ENCODE results near the gene COL4A2. TPM values are rescaled to one million over a fixed set of nuclear protein-coding genes. Genes with fewer than 3 reads are reported as not detected.
A peak's percentile ranks its signal among the peaks of the same experiment; 100 is the strongest.

The COL4A2 gene
- total and polyA plus RNA-seq, 11 donors: 92.4 to 377 (median 166) TPM

DNA sequence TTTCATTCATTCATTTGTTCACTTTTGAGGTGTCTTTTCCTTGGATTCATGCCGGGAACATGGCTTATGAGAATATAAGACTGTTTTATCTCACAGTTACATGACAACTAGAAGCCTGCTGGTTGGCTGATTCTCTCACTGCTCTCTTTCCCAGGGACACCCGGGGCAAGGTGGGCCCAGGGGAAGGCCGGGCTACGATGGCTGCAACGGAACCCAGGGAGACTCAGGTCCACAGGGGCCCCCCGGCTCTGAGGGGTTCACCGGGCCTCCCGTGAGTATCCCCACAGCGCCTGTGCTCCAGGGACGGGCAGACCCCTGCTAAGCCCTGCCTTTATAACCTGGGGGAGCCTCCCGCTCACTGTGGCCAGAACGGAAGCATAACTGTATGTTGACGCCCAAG lies 121.2 kb downstream of the COL4A2 start:
- peaks cover 5 to 54% (median 32%) of the 10 kb centered on the region in 12 donors for H3K4me1 ChIP-seq
- no peak for DNase-seq
- WGBS, 4 donors: 90 to 92% (median 92%) methylated on average over 13 of the region's 13 CpGs
- TF ChIP-seq, protein P1, sequence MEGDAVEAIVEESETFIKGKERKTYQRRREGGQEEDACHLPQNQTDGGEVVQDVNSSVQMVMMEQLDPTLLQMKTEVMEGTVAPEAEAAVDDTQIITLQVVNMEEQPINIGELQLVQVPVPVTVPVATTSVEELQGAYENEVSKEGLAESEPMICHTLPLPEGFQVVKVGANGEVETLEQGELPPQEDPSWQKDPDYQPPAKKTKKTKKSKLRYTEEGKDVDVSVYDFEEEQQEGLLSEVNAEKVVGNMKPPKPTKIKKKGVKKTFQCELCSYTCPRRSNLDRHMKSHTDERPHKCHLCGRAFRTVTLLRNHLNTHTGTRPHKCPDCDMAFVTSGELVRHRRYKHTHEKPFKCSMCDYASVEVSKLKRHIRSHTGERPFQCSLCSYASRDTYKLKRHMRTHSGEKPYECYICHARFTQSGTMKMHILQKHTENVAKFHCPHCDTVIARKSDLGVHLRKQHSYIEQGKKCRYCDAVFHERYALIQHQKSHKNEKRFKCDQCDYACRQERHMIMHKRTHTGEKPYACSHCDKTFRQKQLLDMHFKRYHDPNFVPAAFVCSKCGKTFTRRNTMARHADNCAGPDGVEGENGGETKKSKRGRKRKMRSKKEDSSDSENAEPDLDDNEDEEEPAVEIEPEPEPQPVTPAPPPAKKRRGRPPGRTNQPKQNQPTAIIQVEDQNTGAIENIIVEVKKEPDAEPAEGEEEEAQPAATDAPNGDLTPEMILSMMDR (IDR thresholded peaks at IDR 0.05): no peak
- no peak for TF ChIP-seq POLR2A (IDR thresholded peaks at IDR 0.05)
- H3K4me3 ChIP-seq: no peak overlapping the region
- intact Hi-C loops (cut with DNase I): loop anchor here in 1 of 10 donors (5.0 kb wide), 1 partner anchor 206 kb away; no protein-coding TSS in a partner anchor
- no peak for ATAC-seq
- H3K27ac ChIP-seq: peak overlapping the region in 1 of 12 donors; percentile 45
- peaks cover 0 to 80% (median 58%) of the 10 kb centered on the region in 9 donors for H3K36me3 ChIP-seq
- H3K27me3 ChIP-seq: peaks cover 0 to 7% (median 0%) of the 10 kb centered on the region in 9 donors
- H3K9me3 ChIP-seq: no peaks in the 10 kb centered on the region

DNA sequence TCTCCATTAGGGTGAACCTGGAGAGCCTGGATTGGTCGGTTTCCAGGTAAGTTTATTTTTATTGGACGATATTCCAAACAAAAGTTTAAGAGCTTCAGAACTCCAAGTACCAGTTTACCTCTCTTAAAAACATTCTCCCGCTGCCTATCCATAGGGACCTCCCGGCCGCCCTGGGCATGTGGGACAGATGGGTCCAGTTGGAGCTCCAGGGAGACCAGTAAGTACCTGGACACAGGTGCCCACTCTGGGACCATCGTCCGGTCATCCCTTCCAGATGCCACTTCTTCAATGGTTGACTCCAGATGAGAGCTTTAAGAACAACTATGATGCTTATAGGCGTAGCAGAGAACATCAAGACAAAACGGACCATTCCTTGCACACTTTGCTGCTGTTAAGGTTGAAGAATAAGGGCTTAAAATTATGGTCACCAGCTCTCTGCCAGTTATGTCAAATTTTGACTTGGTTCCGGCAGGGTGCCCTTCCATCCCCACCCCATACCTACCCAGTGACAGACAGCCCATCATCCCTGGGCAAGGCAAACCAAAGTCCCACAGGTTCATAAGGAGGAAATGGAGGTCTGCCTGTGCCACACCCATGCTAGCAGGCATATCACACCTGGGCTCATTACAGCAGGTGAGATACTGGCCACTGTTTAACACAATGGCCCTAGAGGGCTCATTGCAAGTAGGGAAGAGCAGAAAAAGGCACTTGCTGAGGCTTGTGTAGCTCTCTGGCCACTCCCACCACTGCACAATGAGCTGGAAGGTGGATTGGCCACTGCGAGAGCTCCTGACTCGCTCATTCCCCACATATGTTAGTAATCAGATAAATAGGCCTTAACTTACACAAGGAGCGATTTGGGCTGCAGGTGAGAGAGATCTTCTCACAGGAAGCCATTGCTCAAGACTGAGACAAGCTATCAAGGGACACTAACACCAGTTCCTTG lies 123.6 kb downstream of the COL4A2 start:
- DNase-seq (no peak), ATAC-seq (no peak)
- no peaks in the 10 kb centered on the region for H3K9me3 ChIP-seq
- 96 to 98% (median 97%) methylated on average over 13 of the region's 13 CpGs for WGBS, 4 donors
- H3K27me3 ChIP-seq: no peaks in the 10 kb centered on the region
- H3K27ac ChIP-seq: peak overlapping the region in 9 of 12 donors; percentile 4 to 69 (median 53)
- no peak overlapping the region for H3K4me3 ChIP-seq
- H3K36me3 ChIP-seq: peaks cover 0 to 92% (median 75%) of the 10 kb centered on the region in 9 donors
- TF ChIP-seq POLR2A (IDR thresholded peaks at IDR 0.05): no peak
- TF ChIP-seq, protein P1 (IDR thresholded peaks at IDR 0.05): no peak
- intact Hi-C loops (cut with DNase I): loop anchor here in 3 of 10 donors (5.0 kb wide), 1 partner anchor 208 kb away; no protein-coding TSS in a partner anchor
- H3K4me1 ChIP-seq: peaks cover 5 to 59% (median 31%) of the 10 kb centered on the region in 12 donors

DNA sequence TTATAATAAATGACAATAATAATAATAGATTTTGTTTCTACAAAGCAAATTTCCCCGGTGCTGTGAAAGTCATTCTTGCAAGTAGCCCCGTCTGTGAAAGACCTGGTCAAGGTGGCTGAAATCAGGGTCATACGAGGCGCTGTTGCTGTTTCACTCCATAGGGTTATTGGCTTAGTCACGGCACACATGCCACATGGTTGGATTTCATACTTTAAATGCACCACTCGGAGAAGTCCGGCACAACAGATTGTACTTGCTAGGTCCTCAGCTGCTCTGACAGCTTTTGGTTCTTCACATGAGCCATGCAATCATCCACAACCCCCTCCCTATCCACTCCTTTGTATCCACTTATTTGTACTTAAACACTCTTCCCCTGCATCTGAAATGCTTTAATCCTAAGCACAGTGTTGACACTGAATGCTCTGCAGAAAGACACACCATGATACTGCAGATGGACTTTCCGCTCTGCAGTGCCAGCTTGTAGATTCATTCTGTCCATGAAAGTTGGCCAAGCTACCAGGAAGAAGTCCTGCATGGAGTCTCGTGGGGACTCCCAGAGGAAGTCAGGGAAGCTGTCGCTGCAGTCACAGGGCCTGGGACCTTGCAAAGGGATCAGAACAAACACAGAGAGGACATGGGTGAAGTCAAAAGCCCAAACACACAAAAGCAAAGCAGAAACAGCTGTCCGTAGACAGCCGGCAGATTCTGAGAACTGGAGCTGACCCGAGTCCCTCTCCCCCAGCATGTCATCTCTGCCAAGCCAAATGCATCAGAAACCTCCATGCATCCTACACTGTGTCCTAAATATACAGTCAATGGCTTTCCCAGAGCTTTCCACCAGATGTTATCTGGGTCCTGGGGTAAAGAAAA lies 124.6 kb downstream of the COL4A2 start:
- Histone ChIP-seq H3K27ac (peak overlapping the region in 11 of 12 donors; percentile 28 to 69 (median 52)), H3K27me3 (no peaks in the 10 kb centered on the region), H3K4me1 (peaks cover 5 to 57% (median 29%) of the 10 kb centered on the region in 12 donors), H3K36me3 (peaks cover 0 to 92% (median 76%) of the 10 kb centered on the region in 9 donors), H3K4me3 (no peak overlapping the region), H3K9me3 (no peaks in the 10 kb centered on the region)
- peak; percentile 74 to 83 (median 82) for ATAC-seq
- TF ChIP-seq, protein P1 (IDR thresholded peaks at IDR 0.05): peak in 3 of 12 donors; percentile 13 to 30 (median 29)
- no peak for TF ChIP-seq POLR2A (IDR thresholded peaks at IDR 0.05)
- WGBS, 4 donors: 43 to 53% (median 43%) methylated on average over 13 of the region's 13 CpGs
- DNase-seq: peak in 3 of 5 donors; percentile 66 to 80 (median 75)
- intact Hi-C loops (cut with DNase I): loop anchor here in 3 of 10 donors (5.0 kb wide), 1 partner anchor 209 kb away; no protein-coding TSS in a partner anchor
